Measurements from ENCODE around the gene SEC14L2.

SEC14L2 gene

GRCh38 chr22:30408388-30409102 is 11.7 kb downstream of the SEC14L2 start:
- no peak overlapping the region for H3K9ac ChIP-seq (ENCODE audit: low read length)
- H3K4me3 ChIP-seq (ENCODE audit: low read length), result no peak overlapping the region
- peak; percentile 65 for DNase-seq (ENCODE audit: low read depth)
- H3K9me3 ChIP-seq (ENCODE audit: control insufficient read depth, low read length), result no peaks in the 10 kb centered on the region
- H3K36me3 ChIP-seq (ENCODE audit: control insufficient read depth, insufficient read depth, low read length, severe bottlenecking), result peaks cover 46% of the 10 kb centered on the region
- no peaks in the 10 kb centered on the region for H3K27me3 ChIP-seq (replicated peaks; ENCODE audit: control insufficient read depth, insufficient read depth, low read length)
- peaks cover 7% of the 10 kb centered on the region for H3K4me1 ChIP-seq (ENCODE audit: control insufficient read depth, insufficient read depth, low read length)

DNA sequence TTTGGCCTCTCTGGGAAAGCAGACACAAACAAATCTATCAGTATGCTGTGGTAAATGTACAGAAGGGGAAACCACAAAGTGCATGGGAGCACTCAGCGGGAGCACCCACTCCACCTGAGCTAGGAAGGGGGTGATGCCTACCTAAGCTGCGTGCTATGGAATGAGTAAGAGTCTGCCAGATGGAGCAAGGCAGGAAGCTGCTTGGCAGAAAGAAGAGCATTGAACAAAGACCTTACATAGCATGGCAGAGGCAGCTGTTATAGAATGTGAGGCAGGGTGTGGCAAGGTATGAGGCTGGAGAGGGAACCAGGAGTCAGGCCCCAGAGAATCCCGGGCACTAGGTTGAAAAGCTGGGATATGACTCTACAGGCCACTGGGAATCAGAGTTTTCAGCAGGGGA is 15.0 kb downstream of the SEC14L2 start:
- Histone ChIP-seq H3K4me1 (ENCODE audit: control insufficient read depth, insufficient read depth, low read length) (peaks cover 2% of the 10 kb centered on the region), H3K27me3 (replicated peaks; ENCODE audit: control insufficient read depth, insufficient read depth, low read length) (no peaks in the 10 kb centered on the region), H3K9ac (ENCODE audit: low read length) (no peak overlapping the region), H3K4me3 (ENCODE audit: low read length) (no peak overlapping the region), H3K9me3 (ENCODE audit: control insufficient read depth, low read length) (no peaks in the 10 kb centered on the region), H3K36me3 (ENCODE audit: control insufficient read depth, insufficient read depth, low read length, severe bottlenecking) (peaks cover 68% of the 10 kb centered on the region)
- no peak for DNase-seq (ENCODE audit: low read depth)

DNA sequence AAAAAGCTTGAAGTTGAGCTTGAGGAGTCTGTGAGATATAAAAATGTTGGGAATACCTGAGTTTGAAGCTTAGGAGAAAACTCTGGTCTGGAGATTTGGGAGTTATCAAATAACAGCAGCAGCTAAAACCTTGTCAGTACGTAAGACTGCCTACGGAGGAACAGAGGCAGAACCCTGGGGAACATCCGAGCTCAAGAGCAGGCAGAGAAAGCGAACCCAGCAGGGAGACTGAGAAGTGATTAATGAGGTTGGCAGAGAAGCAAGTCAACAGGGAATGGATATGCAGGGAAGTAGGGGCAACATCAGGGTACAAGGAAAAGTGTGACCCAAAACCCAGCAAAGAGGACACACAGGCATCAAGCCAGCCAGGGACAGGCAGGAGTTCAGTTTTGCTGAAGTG is 16.2 kb downstream of the SEC14L2 start:
- Histone ChIP-seq H3K4me1 (ENCODE audit: control insufficient read depth, insufficient read depth, low read length) (peaks cover 2% of the 10 kb centered on the region), H3K9me3 (ENCODE audit: control insufficient read depth, low read length) (no peaks in the 10 kb centered on the region), H3K36me3 (ENCODE audit: control insufficient read depth, insufficient read depth, low read length, severe bottlenecking) (peaks cover 67% of the 10 kb centered on the region), H3K4me3 (ENCODE audit: low read length) (no peak overlapping the region), H3K27me3 (replicated peaks; ENCODE audit: control insufficient read depth, insufficient read depth, low read length) (no peaks in the 10 kb centered on the region), H3K9ac (ENCODE audit: low read length) (no peak overlapping the region)
- DNase-seq (ENCODE audit: low read depth), result no peak

- no peaks in the 10 kb centered on the region for H3K27me3 ChIP-seq (replicated peaks; ENCODE audit: control insufficient read depth, insufficient read depth, low read length)
- H3K9me3 ChIP-seq (ENCODE audit: control insufficient read depth, low read length), result no peaks in the 10 kb centered on the region
- peaks cover 70% of the 10 kb centered on the region for H3K36me3 ChIP-seq (ENCODE audit: control insufficient read depth, insufficient read depth, low read length, severe bottlenecking)
- DNase-seq (ENCODE audit: low read depth), result no peak
- no peak overlapping the region for H3K4me3 ChIP-seq (ENCODE audit: low read length)
- peaks cover 2% of the 10 kb centered on the region for H3K4me1 ChIP-seq (ENCODE audit: control insufficient read depth, insufficient read depth, low read length)
- H3K9ac ChIP-seq (ENCODE audit: low read length), result peak overlapping the region; percentile 2
Measured at GRCh38 chr22:30413745-30414524, 17.1 kb downstream of the SEC14L2 start.

GRCh38 chr22:30414525-30415047 is 17.8 kb downstream of the SEC14L2 start:
- Histone ChIP-seq H3K27me3 (replicated peaks; ENCODE audit: control insufficient read depth, insufficient read depth, low read length) (no peaks in the 10 kb centered on the region), H3K4me3 (ENCODE audit: low read length) (no peak overlapping the region), H3K36me3 (ENCODE audit: control insufficient read depth, insufficient read depth, low read length, severe bottlenecking) (peaks cover 75% of the 10 kb centered on the region), H3K9me3 (ENCODE audit: control insufficient read depth, low read length) (no peaks in the 10 kb centered on the region), H3K9ac (ENCODE audit: low read length) (peak overlapping the region; percentile 2), H3K4me1 (ENCODE audit: control insufficient read depth, insufficient read depth, low read length) (peaks cover 5% of the 10 kb centered on the region)
- no peak for DNase-seq (ENCODE audit: low read depth)

GRCh38 chr22:30416403-30416802 is 19.6 kb downstream of the SEC14L2 start:
- peaks cover 64% of the 10 kb centered on the region for H3K36me3 ChIP-seq (ENCODE audit: control insufficient read depth, insufficient read depth, low read length, severe bottlenecking)

GRCh38 chr22:30416837-30417236 is 20.0 kb downstream of the SEC14L2 start:
- H3K27me3 ChIP-seq (replicated peaks; ENCODE audit: control insufficient read depth, insufficient read depth, low read length), result no peaks in the 10 kb centered on the region
- H3K4me3 ChIP-seq (ENCODE audit: low read length), result no peak overlapping the region
- no peak overlapping the region for H3K9ac ChIP-seq (ENCODE audit: low read length)
- no peaks in the 10 kb centered on the region for H3K9me3 ChIP-seq (ENCODE audit: control insufficient read depth, low read length)
- H3K36me3 ChIP-seq (ENCODE audit: control insufficient read depth, insufficient read depth, low read length, severe bottlenecking), result peaks cover 61% of the 10 kb centered on the region
- no peak for DNase-seq (ENCODE audit: low read depth)
- peaks cover 24% of the 10 kb centered on the region for H3K4me1 ChIP-seq (ENCODE audit: control insufficient read depth, insufficient read depth, low read length)

More at GRCh38 chr22:30416403-30416802, 19.6 kb downstream of the SEC14L2 start:
- H3K9me3 ChIP-seq (ENCODE audit: control insufficient read depth, low read length), result no peaks in the 10 kb centered on the region
- H3K4me1 ChIP-seq (ENCODE audit: control insufficient read depth, insufficient read depth, low read length), result peaks cover 19% of the 10 kb centered on the region
- no peak overlapping the region for H3K4me3 ChIP-seq (ENCODE audit: low read length)
- H3K27me3 ChIP-seq (replicated peaks; ENCODE audit: control insufficient read depth, insufficient read depth, low read length), result no peaks in the 10 kb centered on the region
- no peak overlapping the region for H3K9ac ChIP-seq (ENCODE audit: low read length)
- DNase-seq (ENCODE audit: low read depth), result no peak

GRCh38 chr22:30420347-30421125 is 23.7 kb downstream of the SEC14L2 start:
- H3K9ac ChIP-seq (ENCODE audit: low read length), result peak overlapping the region; percentile 93
- H3K27me3 ChIP-seq (replicated peaks; ENCODE audit: control insufficient read depth, insufficient read depth, low read length), result no peaks in the 10 kb centered on the region
- H3K9me3 ChIP-seq (ENCODE audit: control insufficient read depth, low read length), result no peaks in the 10 kb centered on the region
- H3K4me3 ChIP-seq (ENCODE audit: low read length), result peak overlapping the region; percentile 15
- peak; percentile 86 for DNase-seq (ENCODE audit: low read depth)
- H3K36me3 ChIP-seq (ENCODE audit: control insufficient read depth, insufficient read depth, low read length, severe bottlenecking), result peaks cover 36% of the 10 kb centered on the region
- peaks cover 47% of the 10 kb centered on the region for H3K4me1 ChIP-seq (ENCODE audit: control insufficient read depth, insufficient read depth, low read length)

DNA sequence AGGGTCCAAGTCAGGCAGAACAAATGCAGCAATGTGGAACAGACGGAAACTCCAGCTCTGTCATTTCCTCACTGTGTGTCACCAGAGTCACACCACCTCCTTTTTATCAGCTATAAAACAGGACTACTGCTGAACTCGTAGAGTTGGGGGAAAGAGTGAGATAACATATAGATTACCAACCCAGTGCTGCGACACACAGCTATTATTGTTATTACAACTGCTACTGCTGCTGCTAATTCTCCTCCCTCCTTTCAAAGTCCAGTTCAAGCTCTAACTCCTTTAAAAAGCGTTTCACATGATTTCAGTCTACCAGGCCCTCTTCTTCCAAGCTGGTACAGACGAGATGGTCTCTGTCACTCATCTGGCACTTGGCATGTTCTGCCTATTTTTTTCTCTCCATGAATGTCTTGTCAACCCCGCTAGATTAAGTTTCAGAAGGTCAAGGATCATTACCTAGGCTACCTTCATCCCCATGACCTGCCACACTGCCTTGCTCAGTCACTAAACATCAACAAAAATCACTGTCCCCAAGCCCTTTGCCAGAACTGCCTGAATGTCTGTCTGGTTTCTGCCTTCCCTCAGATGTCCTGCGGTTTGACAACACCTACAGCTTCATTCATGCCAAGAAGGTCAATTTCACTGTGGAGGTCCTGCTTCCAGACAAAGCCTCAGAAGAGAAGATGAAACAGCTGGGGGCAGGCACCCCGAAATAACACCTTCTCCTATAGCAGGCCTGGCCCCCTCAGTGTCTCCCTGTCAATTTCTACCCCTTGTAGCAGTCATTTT is 25.1 kb downstream of the SEC14L2 start:
- peak overlapping the region; percentile 93 for H3K9ac ChIP-seq (ENCODE audit: low read length)
- peaks cover 53% of the 10 kb centered on the region for H3K4me1 ChIP-seq (ENCODE audit: control insufficient read depth, insufficient read depth, low read length)
- peak; percentile 29 for DNase-seq (ENCODE audit: low read depth)
- H3K4me3 ChIP-seq (ENCODE audit: low read length), result peak overlapping the region; percentile 83
- H3K9me3 ChIP-seq (ENCODE audit: control insufficient read depth, low read length), result no peaks in the 10 kb centered on the region
- peaks cover 22% of the 10 kb centered on the region for H3K36me3 ChIP-seq (ENCODE audit: control insufficient read depth, insufficient read depth, low read length, severe bottlenecking)
- H3K27me3 ChIP-seq (replicated peaks; ENCODE audit: control insufficient read depth, insufficient read depth, low read length), result no peaks in the 10 kb centered on the region

DNA sequence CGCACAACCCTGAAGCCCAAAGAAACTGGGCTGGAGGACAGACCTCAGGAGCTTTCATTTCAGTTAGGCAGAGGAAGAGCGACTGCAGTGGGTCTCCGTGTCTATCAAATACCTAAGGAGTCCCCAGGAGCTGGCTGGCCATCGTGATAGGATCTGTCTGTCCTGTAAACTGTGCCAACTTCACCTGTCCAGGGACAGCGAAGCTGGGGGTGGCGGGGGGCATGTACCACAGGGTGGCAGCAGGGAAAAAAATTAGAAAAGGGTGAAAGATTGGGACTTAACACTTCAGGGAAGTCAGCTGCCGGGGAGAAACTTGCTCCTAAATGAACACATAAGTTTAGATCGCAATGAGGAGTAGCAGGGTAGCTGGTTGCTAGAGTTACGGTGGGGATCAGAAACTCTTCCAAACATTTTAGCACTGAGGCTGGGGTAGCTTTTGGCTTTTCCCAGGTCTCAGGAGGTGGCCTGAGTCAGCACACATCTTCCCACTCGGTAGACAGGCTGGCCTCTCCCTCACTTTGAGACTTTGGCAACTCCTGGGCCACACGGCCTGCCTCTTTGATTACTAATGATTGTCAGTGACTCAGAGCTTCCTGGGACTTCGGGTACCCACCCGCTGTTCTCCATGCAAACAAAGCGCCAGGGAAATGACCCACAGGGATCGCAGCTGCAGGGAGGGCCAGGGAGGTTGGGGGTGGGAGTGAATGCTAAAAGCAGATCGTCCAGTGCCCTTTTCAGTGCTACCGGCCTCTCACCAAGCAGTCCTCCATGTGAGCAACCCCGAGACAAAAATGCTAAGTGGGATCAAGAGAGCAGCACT is 25.9 kb downstream of the SEC14L2 start:
- Histone ChIP-seq H3K9me3 (ENCODE audit: control insufficient read depth, low read length) (no peaks in the 10 kb centered on the region), H3K36me3 (ENCODE audit: control insufficient read depth, insufficient read depth, low read length, severe bottlenecking) (peaks cover 16% of the 10 kb centered on the region), H3K4me1 (ENCODE audit: control insufficient read depth, insufficient read depth, low read length) (peaks cover 53% of the 10 kb centered on the region), H3K27me3 (replicated peaks; ENCODE audit: control insufficient read depth, insufficient read depth, low read length) (no peaks in the 10 kb centered on the region), H3K4me3 (ENCODE audit: low read length) (peak overlapping the region; percentile 83), H3K9ac (ENCODE audit: low read length) (peak overlapping the region; percentile 93)
- peak; percentile 94 for DNase-seq (ENCODE audit: low read depth)
